Stimulated activated CD4-positive, alpha-beta T cell treated with anti-CD3 and anti-CD28 coated beads, TNF-alpha, amount 100 ng/mL, for 1 hour (primary cell): ENCODE results near the gene PTGER3.

Experiments
- DNase-seq, 3 donors: peaks; one replicate each; pipeline ENCODE4 v3.0.0-alpha.2; 2020; ENCODE audit warnings: low read depth in 3 of 3, low spot score in 1 of 3

PTGER3 gene

DNA sequence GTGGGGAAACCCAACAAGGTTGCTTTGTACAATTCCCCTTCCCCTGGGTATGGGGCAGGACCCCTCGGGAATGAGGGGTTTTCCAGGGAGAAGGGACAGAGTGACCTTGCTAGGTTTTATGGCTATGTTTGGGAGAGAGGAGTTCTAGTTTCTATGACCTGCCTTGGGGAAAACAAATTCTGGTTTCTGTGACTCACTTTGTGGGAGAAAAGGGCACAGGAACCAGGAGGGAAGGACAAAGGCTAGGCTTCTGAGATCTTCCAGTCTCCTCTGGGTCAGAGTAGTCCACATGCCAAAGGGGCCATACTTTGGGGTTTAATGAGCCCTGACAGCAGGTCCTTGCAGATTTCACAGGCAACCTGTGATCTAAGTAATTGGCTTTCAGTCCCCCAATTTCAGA is 5.5 kb upstream of the PTGER3 start:
- DNase-seq = no peak

DNA sequence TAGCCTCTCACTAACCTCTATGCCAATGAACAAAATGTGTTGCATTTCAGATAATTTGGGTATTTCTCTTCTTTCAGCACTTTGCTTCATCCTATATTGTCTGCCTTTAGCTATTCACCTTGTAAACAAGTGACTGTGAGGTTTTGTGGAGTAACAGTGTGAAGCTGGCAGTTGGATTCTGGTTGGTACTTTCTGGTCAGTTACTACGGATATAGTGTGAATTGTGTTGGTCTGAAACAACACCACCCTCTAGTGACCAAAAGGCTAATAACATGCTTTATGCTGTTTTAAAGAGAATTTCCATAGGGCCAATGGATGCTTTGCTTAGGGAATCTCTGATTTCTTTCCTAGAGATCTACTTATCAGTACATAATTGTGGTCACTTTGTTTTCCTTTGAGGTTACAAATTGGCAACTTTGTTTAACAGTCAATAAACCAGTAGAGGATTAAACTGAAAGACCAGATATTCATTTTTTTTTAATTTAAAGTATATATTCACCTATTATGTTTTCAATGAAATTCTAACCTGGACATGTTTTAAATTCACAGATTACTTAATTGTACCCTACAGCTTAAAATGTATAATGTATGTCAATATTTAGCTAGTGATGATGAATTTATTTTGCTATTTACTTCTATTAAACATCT is 2.5 kb upstream of the PTGER3 start:
- no peak for DNase-seq

DNA sequence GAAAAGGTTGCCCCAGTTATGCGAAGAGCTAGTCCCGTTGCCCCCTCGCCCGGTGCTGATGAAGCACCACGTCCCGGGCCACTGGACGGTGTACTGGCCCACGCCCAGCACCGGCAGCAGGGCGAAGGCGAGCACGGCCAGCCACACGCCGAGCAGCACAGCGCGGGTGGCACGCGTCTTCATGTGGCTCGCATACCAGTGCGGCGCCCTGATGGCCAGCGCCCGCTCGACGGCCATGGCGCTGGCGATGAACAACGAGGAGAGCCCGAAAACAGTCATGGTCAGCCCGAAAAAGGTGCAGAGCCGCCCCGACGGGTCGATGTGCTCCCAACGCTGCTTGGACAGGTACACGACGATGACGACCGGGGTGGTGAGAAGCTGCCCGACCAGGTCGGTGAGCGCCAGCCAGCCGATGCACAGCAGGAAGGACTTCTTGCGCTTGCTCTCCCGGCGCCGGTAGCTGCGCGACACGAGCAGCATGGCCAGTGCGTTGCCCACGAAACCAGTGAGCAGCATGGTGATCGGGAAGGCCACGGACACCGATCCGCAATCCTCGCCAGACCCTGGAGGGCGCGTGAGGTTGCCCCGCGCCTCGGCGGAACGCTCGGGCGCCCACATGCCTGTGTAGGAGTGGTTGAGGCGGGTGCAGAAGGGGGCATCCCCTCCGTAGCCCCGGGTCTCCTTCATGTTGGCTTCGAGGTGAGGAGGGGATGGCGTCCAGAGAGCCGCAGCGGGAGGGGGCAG is 553 bp downstream of the PTGER3 start:
- DNase-seq = no peak

DNA sequence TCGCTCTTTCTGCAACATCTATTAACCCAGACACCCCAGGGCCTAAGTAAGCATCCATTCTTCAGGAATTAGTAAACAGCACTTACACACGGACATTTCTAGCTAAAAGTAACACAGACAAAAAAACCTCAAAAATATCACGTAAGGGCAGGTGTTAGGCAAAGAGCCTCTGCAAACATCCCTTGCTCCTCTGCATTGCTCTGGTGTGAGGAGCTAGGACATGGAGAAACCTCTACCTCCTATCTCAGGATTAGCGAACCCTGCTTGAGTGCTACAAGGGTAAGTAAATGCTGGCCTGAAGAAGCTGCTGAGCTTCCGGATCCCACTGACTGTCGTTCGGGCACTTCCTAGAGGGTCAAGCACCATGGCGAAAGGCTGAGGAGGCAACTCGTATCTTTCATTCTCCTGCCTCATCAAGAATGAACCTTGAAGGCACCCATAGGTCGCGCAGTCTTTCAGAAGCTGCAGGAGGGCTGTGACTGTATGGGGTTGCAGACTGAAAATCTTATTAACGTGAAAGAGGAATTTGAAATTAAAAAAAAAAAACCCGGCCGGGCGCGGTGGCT is 2.1 kb downstream of the PTGER3 start:
- DNase-seq = no peak

DNA sequence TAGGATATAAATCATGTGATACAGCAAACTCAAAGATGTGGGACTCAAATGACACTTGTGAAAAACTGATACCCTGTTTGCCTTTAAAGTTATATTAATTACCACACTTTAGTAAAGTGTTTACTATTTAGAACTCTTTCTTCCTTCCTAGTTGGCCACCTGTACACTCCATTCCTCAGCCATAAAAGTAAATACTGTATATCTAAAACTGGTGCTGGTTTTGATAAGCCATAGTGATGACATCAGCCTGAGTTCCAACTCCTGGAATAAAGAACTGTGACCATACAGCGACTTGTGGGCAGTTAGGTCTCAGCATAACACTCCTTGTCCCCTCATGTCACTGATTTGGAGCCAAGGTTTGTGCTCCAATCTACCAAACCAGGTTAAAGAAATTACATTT is 2.8 kb downstream of the PTGER3 start:
- DNase-seq = no peak

DNA sequence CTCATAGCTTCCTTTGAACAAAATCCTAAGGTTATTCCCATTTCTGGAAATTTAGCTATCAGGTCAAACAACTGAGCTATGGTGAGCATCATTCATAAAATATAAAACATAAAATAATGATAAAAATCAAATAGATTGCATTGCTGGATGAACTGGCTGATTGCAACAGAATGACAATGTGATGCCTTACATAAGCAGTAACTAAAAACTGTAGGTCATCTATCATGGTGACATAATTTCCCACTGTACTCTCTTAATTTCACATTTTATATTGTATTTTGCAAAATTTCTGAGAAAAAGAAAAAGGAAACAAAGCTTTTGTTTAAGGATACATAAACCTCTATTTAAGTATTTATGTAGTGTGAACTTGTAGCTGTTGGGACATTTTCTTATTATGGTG is 4.6 kb downstream of the PTGER3 start:
- DNase-seq = no peak

DNA sequence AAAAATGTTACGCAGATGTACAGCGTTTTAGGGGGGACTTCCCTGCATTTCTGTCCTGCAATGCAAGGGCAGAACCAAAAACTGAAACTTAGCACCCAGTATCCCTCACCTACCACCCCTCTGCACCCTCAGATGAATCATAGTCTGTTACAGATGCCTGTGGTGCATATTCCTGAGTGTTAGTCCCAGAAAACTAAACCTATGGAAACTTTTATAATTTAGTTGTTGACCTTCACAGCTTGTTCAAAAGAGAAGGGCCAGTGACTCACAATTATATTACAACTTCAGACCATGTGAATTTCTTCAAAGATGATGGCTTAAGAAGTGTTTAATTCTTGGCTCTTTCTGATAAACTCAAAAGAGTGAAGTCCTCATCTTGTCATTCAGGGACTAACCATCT is 5.8 kb downstream of the PTGER3 start:
- no peak for DNase-seq

DNA sequence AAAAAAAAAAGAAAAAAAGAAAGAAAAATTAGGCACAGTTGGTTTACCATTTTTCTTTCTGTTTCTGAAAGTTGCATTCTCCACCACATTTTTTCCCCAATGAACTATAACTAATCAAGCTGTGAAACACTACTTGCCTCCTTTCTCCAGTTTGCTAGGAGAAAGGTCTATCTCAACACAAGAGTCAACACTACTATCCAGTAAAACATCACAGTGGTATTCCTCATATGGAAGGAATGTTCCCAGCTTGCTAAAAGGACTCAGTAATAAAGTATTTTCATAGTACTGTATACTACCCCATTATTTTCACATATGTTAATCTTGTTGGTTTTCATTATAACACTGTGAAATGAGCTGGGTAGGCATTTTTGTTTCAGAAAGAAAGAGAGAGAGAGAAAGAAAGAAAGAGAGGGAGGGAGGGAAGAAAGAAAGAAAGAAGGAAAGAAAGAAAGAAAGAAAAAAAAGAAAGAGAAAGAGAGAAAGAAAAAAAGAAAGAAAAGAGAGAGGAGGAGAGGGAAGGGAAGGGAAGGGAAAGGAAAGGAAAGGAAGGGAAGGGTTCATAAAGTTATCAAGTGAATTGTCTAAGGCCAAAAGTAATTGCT is 7.9 kb downstream of the PTGER3 start:
- DNase-seq = no peak

DNA sequence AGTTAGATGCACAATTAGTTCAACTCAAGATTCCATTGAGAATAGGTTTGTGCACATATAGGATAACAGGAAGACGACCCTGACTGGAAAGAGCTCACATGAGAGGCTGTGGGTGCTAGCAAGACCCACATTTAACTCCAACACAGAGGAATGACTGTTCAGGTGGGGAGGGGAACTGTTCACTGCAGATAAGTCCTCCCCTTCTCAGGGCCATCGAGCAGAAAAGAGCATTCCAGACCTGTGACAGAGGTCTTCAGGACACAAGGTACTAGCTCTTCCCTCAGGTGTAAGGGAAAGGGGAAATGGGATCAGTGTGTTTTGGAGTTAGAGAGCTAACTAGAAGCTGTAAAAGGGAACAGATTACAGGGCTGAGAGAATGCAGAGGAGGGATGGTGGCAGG is 8.7 kb downstream of the PTGER3 start:
- no peak for DNase-seq

DNA sequence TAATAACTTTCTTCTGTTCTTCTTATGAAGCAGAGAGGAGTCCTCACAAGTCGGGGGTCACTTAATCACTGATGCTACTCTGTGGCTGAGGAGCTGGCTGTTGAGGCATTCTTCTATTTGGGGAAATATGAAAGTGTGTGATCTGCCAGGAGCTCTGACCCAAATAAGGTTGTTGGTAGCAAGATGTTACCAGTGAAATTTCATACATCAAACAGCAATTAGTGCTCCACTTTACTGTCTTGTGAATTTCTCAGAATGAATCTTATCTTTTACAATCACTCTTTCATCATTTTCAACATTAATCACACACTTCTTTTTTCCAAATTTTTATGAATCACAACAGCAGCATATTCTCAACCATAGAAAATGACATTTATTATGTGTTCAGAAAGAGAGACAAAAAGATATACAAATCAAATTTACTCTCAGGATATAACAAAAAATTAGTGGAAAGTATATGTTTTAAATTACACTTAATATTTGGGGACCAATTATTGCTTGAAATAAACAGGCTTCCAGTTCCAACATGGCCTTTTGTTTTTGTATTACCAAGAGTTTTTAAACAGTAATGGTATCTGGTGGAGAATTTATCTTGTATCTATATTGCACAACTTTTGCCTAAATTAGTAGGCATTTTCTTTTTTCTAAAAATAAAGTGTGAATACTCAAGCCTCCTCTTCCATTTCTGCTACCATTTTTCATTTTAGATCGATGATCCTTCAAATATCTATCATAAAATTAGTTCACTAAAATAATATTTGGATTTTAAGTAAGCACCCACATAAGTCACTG is 9.6 kb downstream of the PTGER3 start:
- DNase-seq = no peak

DNA sequence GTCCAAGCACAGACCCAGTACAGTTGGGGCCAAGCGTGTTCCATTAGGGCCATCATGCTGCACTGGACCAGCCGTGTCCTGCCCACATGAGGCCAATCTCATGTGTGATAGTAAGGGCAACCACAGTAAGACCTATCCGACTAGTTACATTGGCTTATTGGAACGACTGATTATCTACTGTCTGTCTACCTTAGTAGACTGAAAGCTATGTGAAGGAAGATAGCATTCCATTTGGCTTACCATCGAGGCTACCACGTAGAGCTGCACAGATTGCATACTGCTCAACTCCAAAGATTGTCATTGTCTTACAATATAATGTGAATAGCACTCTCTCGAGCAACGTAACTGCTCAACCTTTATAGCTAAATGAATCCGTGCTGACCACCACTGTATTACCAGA is 10.6 kb downstream of the PTGER3 start:
- DNase-seq = no peak

DNA sequence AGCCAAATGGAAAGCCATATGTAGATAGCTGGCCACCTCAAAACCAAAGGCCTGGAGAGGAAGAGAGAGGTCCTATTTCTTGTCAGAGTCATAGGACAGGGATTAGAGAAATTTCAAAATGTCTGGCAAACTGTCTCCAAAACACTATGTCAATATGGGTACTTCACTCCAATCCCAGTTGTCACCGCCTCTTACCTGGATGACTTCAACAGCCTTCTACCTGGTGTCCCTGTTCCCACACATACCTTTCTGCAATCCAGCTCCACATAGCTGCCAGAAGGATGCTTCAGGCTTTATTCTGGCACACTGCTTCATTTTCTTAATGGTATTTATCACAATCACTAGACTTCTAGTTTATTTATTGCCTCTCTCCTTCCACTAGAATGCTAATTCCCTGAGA is 14.5 kb downstream of the PTGER3 start:
- DNase-seq = no peak

DNA sequence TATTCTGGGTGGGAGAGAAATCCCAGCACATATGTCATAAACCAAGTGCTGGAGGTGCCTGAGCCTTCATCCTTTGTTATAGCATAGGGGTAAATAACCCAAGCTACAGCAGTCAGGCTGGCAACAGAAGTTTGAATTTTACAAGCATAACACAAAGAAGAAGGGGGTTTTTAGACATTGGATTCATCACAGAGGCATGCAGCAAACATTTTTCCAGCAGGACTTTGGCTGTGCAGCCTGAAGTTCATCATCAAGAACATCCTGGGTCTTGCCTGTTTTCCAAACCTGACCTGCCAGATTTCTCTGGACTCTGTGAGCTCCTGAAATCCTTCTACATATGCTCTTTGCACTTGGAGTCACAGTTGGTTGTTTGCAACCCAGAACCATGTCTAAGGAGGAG is 16.2 kb downstream of the PTGER3 start:
- no peak for DNase-seq

DNA sequence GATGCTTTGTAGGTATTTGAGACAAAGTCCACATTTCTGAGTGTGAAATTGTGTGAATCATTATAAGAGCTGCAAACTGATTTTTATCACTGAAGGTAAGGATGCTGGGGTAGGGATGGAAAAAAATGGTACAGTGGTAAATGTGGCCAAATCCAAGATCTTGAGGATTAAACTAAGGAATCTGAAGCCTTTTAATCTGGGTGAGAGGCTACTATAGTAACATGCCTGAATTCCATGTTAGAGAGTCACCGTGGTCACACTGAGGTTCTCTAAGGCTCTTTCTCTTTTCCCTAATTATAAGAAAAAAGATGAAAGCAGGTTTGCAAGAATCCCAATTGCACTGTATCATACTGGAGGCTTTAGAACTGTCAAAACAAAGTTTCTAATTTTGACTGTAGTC is 17.6 kb downstream of the PTGER3 start:
- no peak for DNase-seq

DNA sequence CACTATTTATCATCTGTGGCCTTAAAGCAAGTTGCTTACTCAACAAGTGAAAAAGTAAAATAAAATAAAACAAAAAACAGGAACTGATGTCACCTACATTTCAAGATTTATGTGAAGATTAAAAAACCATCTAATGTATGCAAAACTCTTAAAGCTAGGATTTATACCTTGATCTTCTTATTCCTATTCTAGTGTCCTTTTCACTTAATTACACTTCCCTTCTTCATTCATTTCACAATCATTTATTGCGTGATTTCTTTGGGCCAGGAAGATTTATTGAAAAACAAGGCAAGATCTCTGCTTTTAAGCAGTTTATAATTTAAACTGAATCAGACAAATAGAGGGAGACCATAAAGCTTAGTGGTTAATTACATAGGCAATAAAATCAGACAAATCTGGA is 18.6 kb downstream of the PTGER3 start:
- DNase-seq = no peak

DNA sequence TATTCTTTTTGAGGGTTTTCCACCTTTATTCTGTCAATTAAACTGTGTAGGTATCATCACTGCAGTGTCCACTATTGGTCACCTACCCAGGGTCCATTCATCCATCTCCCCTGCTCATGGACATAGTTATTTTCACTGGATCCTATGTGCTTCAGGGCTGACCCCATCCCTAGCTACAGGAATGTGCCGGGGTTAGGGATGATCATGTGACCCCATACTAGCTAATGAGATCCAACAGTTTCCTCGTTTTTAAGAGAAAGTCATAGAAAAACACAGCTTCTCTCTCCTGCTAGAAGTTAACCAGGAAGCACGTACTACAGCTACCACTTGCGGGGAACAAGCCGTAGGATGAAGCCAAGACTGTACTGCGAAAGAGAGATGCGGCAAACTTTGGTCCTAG is 19.6 kb downstream of the PTGER3 start:
- no peak for DNase-seq

DNA sequence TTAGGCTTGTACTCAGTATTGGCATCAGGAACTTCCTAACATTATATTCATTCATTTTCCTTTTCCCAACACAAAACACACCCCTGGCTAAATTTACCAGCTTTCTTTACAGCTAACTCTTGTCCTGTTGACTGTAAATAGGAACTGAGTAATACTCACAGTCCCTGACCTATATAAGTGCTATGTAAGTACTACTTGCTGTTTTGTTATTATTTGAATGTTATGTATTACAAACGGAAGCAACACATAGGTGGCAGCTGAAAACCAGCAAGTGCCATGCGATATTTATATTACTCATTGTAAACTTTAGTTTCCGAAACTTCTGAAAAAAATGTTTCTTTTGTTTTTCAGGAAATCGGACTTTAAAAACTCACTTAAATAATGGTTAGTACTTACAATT is 21.5 kb downstream of the PTGER3 start:
- DNase-seq = no peak

DNA sequence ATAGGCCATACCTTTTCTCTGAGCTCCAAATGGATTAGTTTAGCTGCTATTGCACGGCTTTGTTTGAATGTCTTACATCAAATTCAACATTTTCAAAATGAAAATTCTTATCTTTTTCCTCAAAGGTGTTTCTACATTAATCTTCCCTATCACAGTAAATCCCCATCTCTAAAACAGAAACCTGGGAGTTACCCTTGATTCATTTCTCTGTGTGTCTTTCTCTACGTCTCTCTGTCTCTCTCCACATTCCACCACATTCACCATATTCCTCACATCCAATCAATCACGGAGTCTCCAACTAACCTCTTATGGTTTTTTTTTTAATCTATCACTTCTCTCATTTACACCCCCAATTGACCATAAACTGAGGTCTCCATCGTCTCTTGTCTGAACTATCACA is 24.1 kb downstream of the PTGER3 start:
- no peak for DNase-seq

DNA sequence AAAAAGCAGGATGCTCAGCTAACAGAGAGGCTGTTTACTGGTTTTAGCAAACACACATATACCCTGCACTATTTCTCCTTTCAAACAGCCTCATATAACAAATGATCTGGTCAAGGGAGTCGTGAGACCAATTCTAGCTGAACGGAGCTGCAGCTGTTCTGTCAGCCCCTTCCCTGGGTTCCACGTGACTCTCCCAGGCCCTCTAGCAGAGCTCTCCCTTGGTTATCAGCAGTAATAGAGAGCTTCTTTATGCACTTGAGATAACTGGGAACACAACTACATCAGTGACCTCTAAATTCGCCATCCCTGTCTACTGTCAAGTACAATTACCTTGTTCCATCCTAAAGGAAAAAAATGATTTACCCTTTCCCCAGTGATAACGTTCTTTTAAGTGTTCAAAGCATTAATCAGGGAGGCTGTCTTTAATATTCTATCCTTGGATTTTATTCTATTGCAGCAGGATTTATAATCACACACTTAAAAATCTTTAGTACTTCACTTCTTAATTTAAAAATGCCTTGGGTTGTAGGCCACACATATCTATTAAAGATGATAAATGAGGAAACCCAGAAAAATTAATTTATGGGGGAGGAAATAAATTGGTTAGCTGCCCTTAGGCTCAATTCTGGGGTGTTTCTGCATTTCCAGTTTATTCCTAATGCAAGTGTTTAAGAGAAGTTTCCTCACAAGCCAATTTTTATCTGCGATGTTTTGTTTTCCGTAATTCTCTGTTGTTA is 28.2 kb downstream of the PTGER3 start:
- DNase-seq = no peak

DNA sequence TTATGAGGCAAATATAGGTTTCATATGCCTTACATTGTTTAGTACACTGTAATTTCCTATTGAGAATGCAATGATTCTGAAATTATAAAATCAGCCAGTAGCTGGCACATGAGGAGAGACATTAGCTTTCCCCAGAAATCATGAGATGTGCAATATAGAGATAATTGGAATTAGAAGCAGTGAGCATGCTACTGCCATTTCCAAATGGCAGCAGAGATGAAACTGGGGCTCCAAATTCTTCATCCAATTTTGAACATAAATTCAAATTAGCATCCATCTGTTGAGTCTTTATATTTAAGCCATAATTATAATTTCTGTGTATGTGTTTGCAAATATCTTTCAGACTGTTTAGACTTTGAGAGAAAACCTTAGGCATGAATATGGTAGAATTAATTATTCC is 28.8 kb downstream of the PTGER3 start:
- DNase-seq = no peak

DNA sequence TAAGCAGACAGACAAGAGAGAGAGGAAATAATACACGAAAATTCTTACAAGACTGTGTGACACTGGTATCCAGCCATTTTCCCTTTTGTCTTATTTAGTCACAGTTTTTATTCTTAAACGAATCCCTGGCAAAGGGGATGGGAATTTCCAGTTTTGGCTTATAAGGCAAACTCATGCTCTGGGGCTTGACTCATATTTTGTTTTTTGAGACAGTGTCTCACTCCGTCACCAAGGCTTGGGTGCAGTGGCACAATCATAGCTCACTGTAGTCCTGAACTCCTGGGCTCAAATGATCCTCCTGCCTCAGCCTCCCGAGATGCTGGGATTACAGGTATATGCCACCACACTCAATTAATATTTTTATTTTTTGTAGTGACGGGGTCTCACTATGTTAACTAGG is 31.9 kb downstream of the PTGER3 start:
- DNase-seq = no peak
